ENCODE data around the gene DPYD.

Gene DPYD

GRCh38 chr1:97209381-97209957 lies 711.4 kb downstream of the DPYD start:
- intact Hi-C loops (cut with DNase I; ENCODE audit: low total_unique reads) = no loop called here
- no peak overlapping the region for H3K27ac ChIP-seq
- no peaks in the 10 kb centered on the region for H3K36me3 ChIP-seq
- DNase-seq = no peak
- no peaks in the 10 kb centered on the region for H3K9me3 ChIP-seq
- peaks cover 0 to 9% (median 0%) of the 10 kb centered on the region in 4 donors for H3K4me1 ChIP-seq
- TF ChIP-seq, protein P1, sequence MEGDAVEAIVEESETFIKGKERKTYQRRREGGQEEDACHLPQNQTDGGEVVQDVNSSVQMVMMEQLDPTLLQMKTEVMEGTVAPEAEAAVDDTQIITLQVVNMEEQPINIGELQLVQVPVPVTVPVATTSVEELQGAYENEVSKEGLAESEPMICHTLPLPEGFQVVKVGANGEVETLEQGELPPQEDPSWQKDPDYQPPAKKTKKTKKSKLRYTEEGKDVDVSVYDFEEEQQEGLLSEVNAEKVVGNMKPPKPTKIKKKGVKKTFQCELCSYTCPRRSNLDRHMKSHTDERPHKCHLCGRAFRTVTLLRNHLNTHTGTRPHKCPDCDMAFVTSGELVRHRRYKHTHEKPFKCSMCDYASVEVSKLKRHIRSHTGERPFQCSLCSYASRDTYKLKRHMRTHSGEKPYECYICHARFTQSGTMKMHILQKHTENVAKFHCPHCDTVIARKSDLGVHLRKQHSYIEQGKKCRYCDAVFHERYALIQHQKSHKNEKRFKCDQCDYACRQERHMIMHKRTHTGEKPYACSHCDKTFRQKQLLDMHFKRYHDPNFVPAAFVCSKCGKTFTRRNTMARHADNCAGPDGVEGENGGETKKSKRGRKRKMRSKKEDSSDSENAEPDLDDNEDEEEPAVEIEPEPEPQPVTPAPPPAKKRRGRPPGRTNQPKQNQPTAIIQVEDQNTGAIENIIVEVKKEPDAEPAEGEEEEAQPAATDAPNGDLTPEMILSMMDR (IDR thresholded peaks at IDR 0.05) = no peak
- H3K27me3 ChIP-seq = no peaks in the 10 kb centered on the region
- no peak overlapping the region for H3K4me3 ChIP-seq

GRCh38 chr1:97207868-97208267 lies 713.0 kb downstream of the DPYD start:
- no peaks in the 10 kb centered on the region for H3K27me3 ChIP-seq
- intact Hi-C loops (cut with DNase I; ENCODE audit: low total_unique reads) = no loop called here
- H3K4me1 ChIP-seq = peaks cover 0 to 12% (median 0%) of the 10 kb centered on the region in 4 donors
- TF ChIP-seq, protein P1 (IDR thresholded peaks at IDR 0.05) = no peak
- no peaks in the 10 kb centered on the region for H3K36me3 ChIP-seq
- H3K9me3 ChIP-seq = no peaks in the 10 kb centered on the region
- no peak overlapping the region for H3K27ac ChIP-seq
- no peak overlapping the region for H3K4me3 ChIP-seq
- DNase-seq = no peak

DNA sequence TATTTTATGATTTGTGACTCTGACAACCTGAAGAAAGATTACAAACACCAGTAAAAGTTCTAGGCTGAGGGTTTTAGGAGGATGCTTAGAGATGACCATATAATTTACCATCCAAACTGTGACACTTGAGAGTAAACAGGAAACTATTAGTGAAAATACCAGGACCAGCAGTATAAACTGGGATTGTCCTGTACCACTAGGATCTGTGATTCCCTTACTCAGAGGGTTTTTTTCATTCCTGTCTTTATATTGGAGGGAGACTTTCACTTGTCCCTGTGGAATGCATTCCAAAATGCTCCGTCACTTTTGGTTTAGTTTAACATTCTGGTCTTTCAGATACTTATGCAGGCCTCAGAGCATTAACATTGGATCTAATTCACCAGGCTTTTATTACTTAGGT lies 716.4 kb downstream of the DPYD start:
- TF ChIP-seq, protein P1 (IDR thresholded peaks at IDR 0.05) = no peak
- Histone ChIP-seq H3K27ac (no peak overlapping the region), H3K36me3 (no peaks in the 10 kb centered on the region), H3K27me3 (no peaks in the 10 kb centered on the region), H3K4me1 (peaks cover 0 to 12% (median 0%) of the 10 kb centered on the region in 4 donors), H3K4me3 (no peak overlapping the region), H3K9me3 (no peaks in the 10 kb centered on the region)
- no peak for DNase-seq
- intact Hi-C loops (cut with DNase I; ENCODE audit: low total_unique reads) = no loop called here

- peaks cover 0 to 12% (median 0%) of the 10 kb centered on the region in 4 donors for H3K4me1 ChIP-seq
- H3K36me3 ChIP-seq = no peaks in the 10 kb centered on the region
- DNase-seq = no peak
- no peaks in the 10 kb centered on the region for H3K27me3 ChIP-seq
- TF ChIP-seq, protein P1 (IDR thresholded peaks at IDR 0.05) = no peak
- intact Hi-C loops (cut with DNase I; ENCODE audit: low total_unique reads) = no loop called here
- no peak overlapping the region for H3K27ac ChIP-seq
- H3K4me3 ChIP-seq = no peak overlapping the region
- no peaks in the 10 kb centered on the region for H3K9me3 ChIP-seq
Observed at GRCh38 chr1:97202481-97203380, 718.1 kb downstream of the DPYD start.

DNA sequence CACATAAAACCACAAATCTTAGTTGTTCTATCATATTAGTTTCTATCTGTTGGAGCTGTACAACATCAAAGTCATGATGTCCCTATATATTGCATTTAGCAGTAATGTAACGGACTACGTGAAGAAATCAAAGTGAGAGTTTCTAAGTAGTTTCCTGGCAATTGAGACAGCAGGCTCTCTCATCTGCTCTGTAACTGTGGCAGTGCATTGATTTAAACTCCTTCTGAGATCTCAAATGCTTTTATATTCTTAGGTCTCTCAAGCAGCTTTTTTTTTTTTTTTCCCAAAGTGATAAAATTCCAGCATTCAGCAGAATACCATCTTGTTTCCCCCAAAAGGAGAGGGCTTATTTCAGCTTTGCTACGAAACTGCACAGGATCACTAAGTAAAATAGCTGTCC lies 719.2 kb downstream of the DPYD start:
- TF ChIP-seq, protein P1 (IDR thresholded peaks at IDR 0.05) = no peak
- Histone ChIP-seq H3K27ac (no peak overlapping the region), H3K36me3 (no peaks in the 10 kb centered on the region), H3K27me3 (no peaks in the 10 kb centered on the region), H3K4me1 (peaks cover 0 to 12% (median 0%) of the 10 kb centered on the region in 4 donors), H3K9me3 (no peaks in the 10 kb centered on the region), H3K4me3 (no peak overlapping the region)
- DNase-seq = no peak
- intact Hi-C loops (cut with DNase I; ENCODE audit: low total_unique reads) = no loop called here
